ENCODE results near the gene TEX13A. TPM values are rescaled to one million over a fixed set of nuclear protein-coding genes. Genes with fewer than 3 reads are reported as not detected.

TEX13A gene
- polyA plus RNA-seq, 4 donors: not detected

GRCh38 chrX:105189093-105189492, 31.4 kb downstream of the TEX13A start:
- no peak for DNase-seq (ENCODE audit: low read depth in 4 of 4, low spot score in 3 of 4)

GRCh38 chrX:105179644-105180043, 40.9 kb downstream of the TEX13A start:
- no peak for DNase-seq (ENCODE audit: low read depth in 4 of 4, low spot score in 3 of 4)

- DNase-seq (ENCODE audit: low read depth in 4 of 4, low spot score in 3 of 4): no peak
Observed at GRCh38 chrX:105173071-105173470, 47.4 kb downstream of the TEX13A start.
